Measurements from ENCODE around the gene PTPRO.

Gene PTPRO

GRCh38 chr12:15528666-15529065, 206.4 kb downstream of the PTPRO start:
- no peak for DNase-seq

- DNase-seq: no peak
Measured at GRCh38 chr12:15530361-15530760, 208.1 kb downstream of the PTPRO start.

- DNase-seq: no peak
Measured at GRCh38 chr12:15532364-15532977, 210.2 kb downstream of the PTPRO start.

GRCh38 chr12:15534322-15534721, 212.0 kb downstream of the PTPRO start:
- DNase-seq: no peak

GRCh38 chr12:15534874-15535273, 212.6 kb downstream of the PTPRO start:
- DNase-seq: no peak

GRCh38 chr12:15535352-15535781, 213.1 kb downstream of the PTPRO start:
- no peak for DNase-seq

- DNase-seq: no peak
Measured at GRCh38 chr12:15536446-15536845, 214.1 kb downstream of the PTPRO start.

- no peak for DNase-seq
Measured at GRCh38 chr12:15538881-15539280, 216.6 kb downstream of the PTPRO start.

- no peak for DNase-seq
Measured at GRCh38 chr12:15540005-15540404, 217.7 kb downstream of the PTPRO start.

- no peak for DNase-seq
Measured at GRCh38 chr12:15540469-15540872, 218.2 kb downstream of the PTPRO start.

- DNase-seq: no peak
Measured at GRCh38 chr12:15541996-15542631, 219.8 kb downstream of the PTPRO start.

- DNase-seq: no peak
Measured at GRCh38 chr12:15543347-15543746, 221.0 kb downstream of the PTPRO start.

GRCh38 chr12:15544589-15544988, 222.3 kb downstream of the PTPRO start:
- DNase-seq: no peak

- no peak for DNase-seq
Measured at GRCh38 chr12:15545334-15545733, 223.0 kb downstream of the PTPRO start.

- DNase-seq: no peak
Measured at GRCh38 chr12:15546102-15546701, 223.9 kb downstream of the PTPRO start.

GRCh38 chr12:15547063-15547462, 224.8 kb downstream of the PTPRO start:
- no peak for DNase-seq

- DNase-seq: no peak
Measured at GRCh38 chr12:15547691-15548090, 225.4 kb downstream of the PTPRO start.

GRCh38 chr12:15550793-15551192, 228.5 kb downstream of the PTPRO start:
- no peak for DNase-seq

- DNase-seq: no peak
Measured at GRCh38 chr12:15555446-15555845, 233.1 kb downstream of the PTPRO start.

- no peak for DNase-seq
Measured at GRCh38 chr12:15556411-15557102, 234.2 kb downstream of the PTPRO start.

GRCh38 chr12:15558915-15559528, 236.7 kb downstream of the PTPRO start:
- DNase-seq: no peak

- DNase-seq: no peak
Measured at GRCh38 chr12:15561396-15561795, 239.1 kb downstream of the PTPRO start.

- DNase-seq: no peak
Measured at GRCh38 chr12:15562263-15562662, 240.0 kb downstream of the PTPRO start.

All from cerebellar nuclear complex (tissue), 1 donor.